Measurements from ENCODE around the gene PER3. TPM values are rescaled to one million over a fixed set of nuclear protein-coding genes. Genes with fewer than 3 reads are reported as not detected.

The PER3 gene
- polyA plus RNA-seq, 1 donor (not counting 4 experiments of a cell fraction or from before 2014, with no cell fraction given): 7.0 TPM

GRCh38 chr1:7839526-7839925 is 55.4 kb downstream of the PER3 start:
- no peak for DNase-seq (ENCODE audit: low read depth, low spot score)

GRCh38 chr1:7842517-7842916 is 58.4 kb downstream of the PER3 start:
- no peaks in the 10 kb centered on the region for H4K20me1 ChIP-seq (ENCODE audit: control insufficient read depth, extremely low read depth, insufficient read depth, low read length)
- no peaks in the 10 kb centered on the region for H3K27me3 ChIP-seq (ENCODE audit: control insufficient read depth, extremely low read depth, insufficient read depth, low read length)
- FAIRE-seq: peak; percentile 13
- DNase-seq (ENCODE audit: low read depth, low spot score): no peak
- no peak overlapping the region for H2AFZ ChIP-seq (ENCODE audit: control insufficient read depth, low read length)
- H3K9ac ChIP-seq (ENCODE audit: control insufficient read depth, extremely low read depth, insufficient read depth, low read length): no peak overlapping the region
- no peak overlapping the region for H3K4me2 ChIP-seq (ENCODE audit: control insufficient read depth, extremely low read depth, insufficient read depth, low read depth, low read length)
- dilution Hi-C loops (cut with MboI; ENCODE audit: extremely low pct_ligation_motif_present, low sequenced_read_pairs): no loop called here
- peaks cover 3% of the 10 kb centered on the region for H3K9me3 ChIP-seq (ENCODE audit: control insufficient read depth, low read depth, low read length)
- no peak overlapping the region for H3K27ac ChIP-seq (ENCODE audit: control insufficient read depth, insufficient read depth, low read length)
- no peaks in the 10 kb centered on the region for H3K79me2 ChIP-seq (ENCODE audit: control insufficient read depth, insufficient read depth, low read length)
- peaks cover 0 to 8% of the 10 kb centered on the region in 2 experiments for H3K36me3 ChIP-seq (ENCODE audit: control insufficient read depth in 2 of 2, extremely low read depth in 1 of 2, insufficient read depth in 2 of 2, low read length in 2 of 2)
- H3K4me1 ChIP-seq (ENCODE audit: control insufficient read depth, extremely low read depth, insufficient read depth, low read length): no peaks in the 10 kb centered on the region
- TF ChIP-seq CTCF (optimal IDR thresholded peaks at IDR 0.05 in 1 of 3, IDR thresholded peaks at IDR 0.05 in 1 of 3, conservative IDR thresholded peaks at IDR 0.05 in 1 of 3; ENCODE audit: extremely low read depth in 1 of 3, insufficient read depth in 2 of 3, low read length in 3 of 3): no peak
- no peak for TF ChIP-seq EZH2 (IDR thresholded peaks at IDR 0.05; ENCODE audit: low read length)
- H3K4me3 ChIP-seq (ENCODE audit: control insufficient read depth in 2 of 3, extremely low read depth in 1 of 3, insufficient read depth in 2 of 3, low read depth in 1 of 3, low read length in 3 of 3): no peak overlapping the region
- no peaks in the 10 kb centered on the region for H3K9me1 ChIP-seq (ENCODE audit: control insufficient read depth, extremely low read depth, insufficient read depth, low read length)

More at GRCh38 chr1:7839526-7839925, 55.4 kb downstream of the PER3 start:
- FAIRE-seq: no peak
- Histone ChIP-seq H3K9ac (ENCODE audit: control insufficient read depth, extremely low read depth, insufficient read depth, low read length) (no peak overlapping the region), H2AFZ (ENCODE audit: control insufficient read depth, low read length) (no peak overlapping the region), H3K4me2 (ENCODE audit: control insufficient read depth, extremely low read depth, insufficient read depth, low read depth, low read length) (no peak overlapping the region), H3K4me3 (ENCODE audit: control insufficient read depth in 2 of 3, extremely low read depth in 1 of 3, insufficient read depth in 2 of 3, low read depth in 1 of 3, low read length in 3 of 3) (no peak overlapping the region), H3K27me3 (ENCODE audit: control insufficient read depth, extremely low read depth, insufficient read depth, low read length) (no peaks in the 10 kb centered on the region), H3K4me1 (ENCODE audit: control insufficient read depth, extremely low read depth, insufficient read depth, low read length) (no peaks in the 10 kb centered on the region), H3K79me2 (ENCODE audit: control insufficient read depth, insufficient read depth, low read length) (no peaks in the 10 kb centered on the region), H4K20me1 (ENCODE audit: control insufficient read depth, extremely low read depth, insufficient read depth, low read length) (no peaks in the 10 kb centered on the region), H3K27ac (ENCODE audit: control insufficient read depth, insufficient read depth, low read length) (no peak overlapping the region), H3K9me1 (ENCODE audit: control insufficient read depth, extremely low read depth, insufficient read depth, low read length) (no peaks in the 10 kb centered on the region), H3K36me3 (ENCODE audit: control insufficient read depth in 2 of 2, extremely low read depth in 1 of 2, insufficient read depth in 2 of 2, low read length in 2 of 2) (peaks cover 0 to 8% of the 10 kb centered on the region in 2 experiments), H3K9me3 (ENCODE audit: control insufficient read depth, low read depth, low read length) (peaks cover 3% of the 10 kb centered on the region)
- no peak for TF ChIP-seq CTCF (optimal IDR thresholded peaks at IDR 0.05 in 1 of 3, IDR thresholded peaks at IDR 0.05 in 1 of 3, conservative IDR thresholded peaks at IDR 0.05 in 1 of 3; ENCODE audit: extremely low read depth in 1 of 3, insufficient read depth in 2 of 3, low read length in 3 of 3)
- no peak for TF ChIP-seq EZH2 (IDR thresholded peaks at IDR 0.05; ENCODE audit: low read length)
- dilution Hi-C loops (cut with MboI; ENCODE audit: extremely low pct_ligation_motif_present, low sequenced_read_pairs): no loop called here
